Measurements from ENCODE around the gene SCNM1. TPM values are rescaled to one million over a fixed set of nuclear protein-coding genes. Genes with fewer than 3 reads are reported as not detected.
"Not testable (repeated sequence)": the region's sequence is repeated elsewhere in the genome, so short reads cannot be mapped to it uniquely, and the experiment has no call there.

SCNM1 gene
- total RNA-seq, 1 donor from 2014 or later = 34.9 TPM

DNA sequence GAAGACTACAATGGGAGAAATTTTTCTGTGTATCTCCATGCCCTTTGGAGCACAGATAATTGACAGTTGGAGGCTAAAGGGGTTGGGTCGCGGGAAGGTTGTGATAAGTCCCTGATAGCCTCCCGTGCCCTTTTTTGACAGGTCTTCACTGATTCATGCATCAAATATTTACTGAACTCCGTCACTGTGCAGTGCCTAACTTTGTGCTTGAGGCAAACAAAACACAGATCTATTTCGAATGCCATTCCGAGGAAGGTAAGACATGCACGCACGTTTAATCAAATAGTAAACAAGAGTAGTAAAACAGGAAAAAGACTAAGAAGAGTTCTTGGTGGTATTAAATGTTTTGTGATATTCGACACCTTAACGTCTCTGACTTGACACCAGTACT lies 31.9 kb downstream of the SCNM1 start:
- Mint-ChIP-seq H3K27ac (peak overlapping the region; percentile 100), H3K9me3 (no peaks in the 10 kb centered on the region), H3K27me3 (ENCODE audit: low read depth) (peaks cover 2% of the 10 kb centered on the region), H3K36me3 (no peaks in the 10 kb centered on the region), H3K4me1 (peaks cover 38% of the 10 kb centered on the region), H3K4me3 (peak overlapping the region; percentile 96)
- TF ChIP-seq, protein P1, sequence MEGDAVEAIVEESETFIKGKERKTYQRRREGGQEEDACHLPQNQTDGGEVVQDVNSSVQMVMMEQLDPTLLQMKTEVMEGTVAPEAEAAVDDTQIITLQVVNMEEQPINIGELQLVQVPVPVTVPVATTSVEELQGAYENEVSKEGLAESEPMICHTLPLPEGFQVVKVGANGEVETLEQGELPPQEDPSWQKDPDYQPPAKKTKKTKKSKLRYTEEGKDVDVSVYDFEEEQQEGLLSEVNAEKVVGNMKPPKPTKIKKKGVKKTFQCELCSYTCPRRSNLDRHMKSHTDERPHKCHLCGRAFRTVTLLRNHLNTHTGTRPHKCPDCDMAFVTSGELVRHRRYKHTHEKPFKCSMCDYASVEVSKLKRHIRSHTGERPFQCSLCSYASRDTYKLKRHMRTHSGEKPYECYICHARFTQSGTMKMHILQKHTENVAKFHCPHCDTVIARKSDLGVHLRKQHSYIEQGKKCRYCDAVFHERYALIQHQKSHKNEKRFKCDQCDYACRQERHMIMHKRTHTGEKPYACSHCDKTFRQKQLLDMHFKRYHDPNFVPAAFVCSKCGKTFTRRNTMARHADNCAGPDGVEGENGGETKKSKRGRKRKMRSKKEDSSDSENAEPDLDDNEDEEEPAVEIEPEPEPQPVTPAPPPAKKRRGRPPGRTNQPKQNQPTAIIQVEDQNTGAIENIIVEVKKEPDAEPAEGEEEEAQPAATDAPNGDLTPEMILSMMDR (IDR thresholded peaks at IDR 0.05; ENCODE audit: unreplicated experiment) = no peak
- DNase-seq (ENCODE audit: low spot score in 2 of 2, unreplicated experiment in 2 of 2) = no peak

GRCh38 chr1:151198254-151199127 lies 32.5 kb downstream of the SCNM1 start, which contains the start of gene PIP5K1A:
TSS of gene PIP5K1A (plus strand) at chr1:151198552. CDS start at chr1:151198997, 445 bp downstream.
- TF ChIP-seq, protein P1 (IDR thresholded peaks at IDR 0.05; ENCODE audit: unreplicated experiment) = no peak
- Mint-ChIP-seq H3K36me3 (no peaks in the 10 kb centered on the region), H3K4me3 (peak within 1 kb of the TSS; percentile 96), H3K4me1 (peaks cover 38% of the 10 kb centered on the region), H3K27ac (peak within 1 kb of the TSS; percentile 100), H3K9me3 (no peaks in the 10 kb centered on the region), H3K27me3 (ENCODE audit: low read depth) (peaks cover 2% of the 10 kb centered on the region)
- DNase-seq (ENCODE audit: low spot score in 2 of 2, unreplicated experiment in 2 of 2) = peak; percentile 97 to 99

GRCh38 chr1:151199873-151200581 lies 34.1 kb downstream of the SCNM1 start:
- DNase-seq (ENCODE audit: low spot score in 2 of 2, unreplicated experiment in 2 of 2) = no peak
- Mint-ChIP-seq H3K36me3 (no peaks in the 10 kb centered on the region), H3K27ac (peak overlapping the region; percentile 100), H3K4me3 (peak overlapping the region; percentile 96), H3K9me3 (no peaks in the 10 kb centered on the region), H3K27me3 (ENCODE audit: low read depth) (no peaks in the 10 kb centered on the region), H3K4me1 (peaks cover 38% of the 10 kb centered on the region)
- TF ChIP-seq, protein P1 (IDR thresholded peaks at IDR 0.05; ENCODE audit: unreplicated experiment) = no peak

GRCh38 chr1:151205381-151205965 lies 39.5 kb downstream of the SCNM1 start:
- Mint-ChIP-seq H3K36me3 (peaks cover 20% of the 10 kb centered on the region), H3K4me1 (peaks cover 13% of the 10 kb centered on the region)
- not testable (repeated sequence) for H3K27ac Mint-ChIP-seq; DNase-seq (ENCODE audit: low spot score in 2 of 2, unreplicated experiment in 2 of 2); H3K27me3 Mint-ChIP-seq (ENCODE audit: low read depth); H3K9me3 Mint-ChIP-seq; H3K4me3 Mint-ChIP-seq

- no peak overlapping the region for H3K27ac Mint-ChIP-seq
- H3K4me1 Mint-ChIP-seq = peaks cover 16% of the 10 kb centered on the region
- no peak for DNase-seq (ENCODE audit: low spot score in 2 of 2, unreplicated experiment in 2 of 2)
- H3K9me3 Mint-ChIP-seq = no peaks in the 10 kb centered on the region
- H3K27me3 Mint-ChIP-seq (ENCODE audit: low read depth) = no peaks in the 10 kb centered on the region
- no peak overlapping the region for H3K4me3 Mint-ChIP-seq
- H3K36me3 Mint-ChIP-seq = peaks cover 33% of the 10 kb centered on the region
- TF ChIP-seq, protein P1 (IDR thresholded peaks at IDR 0.05; ENCODE audit: unreplicated experiment) = no peak
These were observed 44.9 kb downstream of the SCNM1 start for GRCh38 chr1:151210830-151211229.
